GM19025 (cell line): Measurements from ENCODE around the gene MAML2.
"Not testable (repeated sequence)": the region's sequence is repeated elsewhere in the genome, so short reads cannot be mapped to it uniquely, and the experiment has no call there.

ENCODE experiments used
- ATAC-seq: cut with Tn5 transposase; IDR thresholded peaks from one replicate; pipeline ENCODE4 v1.9.1; 2021; ENCODE audit warnings: mild to moderate bottlenecking, low read depth, moderate library complexity; ENCODE audit not compliant: unreplicated experiment

Gene MAML2

DNA sequence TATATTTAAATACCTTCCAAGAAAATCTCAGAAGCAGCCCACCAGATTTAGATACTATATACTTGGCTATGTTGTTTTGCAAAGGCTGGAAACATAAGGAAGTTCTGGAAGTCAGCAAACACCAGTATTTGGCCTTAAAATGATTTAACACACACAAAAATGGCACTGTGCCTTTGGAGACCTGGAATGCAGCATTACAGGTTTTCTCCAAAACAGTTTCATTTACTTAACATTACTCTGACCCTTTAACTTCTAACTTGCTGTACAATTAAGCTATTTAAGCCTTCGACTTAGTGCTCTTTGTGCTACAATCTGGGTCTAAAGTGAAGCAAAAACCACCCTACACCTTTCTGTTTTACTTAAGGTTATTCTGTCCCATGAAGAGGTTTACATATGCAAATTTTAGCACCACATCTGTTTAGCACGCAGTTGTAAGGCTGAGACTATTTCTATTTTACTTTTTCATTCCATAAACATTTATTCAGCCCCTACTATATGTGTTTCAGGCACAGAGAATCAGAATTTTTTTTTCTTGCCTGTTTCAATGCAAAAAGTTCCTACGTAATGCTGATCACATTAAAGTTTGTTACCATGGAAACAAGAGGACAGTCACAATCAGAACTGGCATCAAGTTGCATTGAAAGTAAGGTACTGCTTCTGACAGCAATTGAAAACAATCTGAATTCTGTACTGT is 70.3 kb downstream of the MAML2 start:
- ATAC-seq: peak; percentile 75

- ATAC-seq: no peak
Observed at GRCh38 chr11:96271777-96272176, 71.2 kb downstream of the MAML2 start.

DNA sequence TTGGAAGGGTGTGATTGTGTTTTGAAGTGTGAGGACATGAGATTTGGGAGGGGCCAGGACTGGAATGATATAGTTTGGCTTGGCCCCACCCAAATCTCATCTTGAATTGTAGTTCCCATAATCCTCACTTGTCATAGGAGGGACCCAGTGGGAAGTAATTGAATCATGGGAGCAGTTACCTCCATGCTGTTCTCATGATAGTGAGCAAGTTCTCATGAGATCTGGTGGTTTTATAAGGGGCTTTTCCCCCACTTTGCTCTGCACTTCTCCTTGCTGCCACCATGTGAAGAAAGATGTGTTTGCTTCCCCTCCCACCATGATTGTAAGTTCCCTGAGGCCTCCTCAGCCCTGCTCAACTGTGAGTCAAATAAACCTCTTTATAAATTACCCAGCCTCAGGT is 71.6 kb downstream of the MAML2 start:
- ATAC-seq: not testable (repeated sequence)

DNA sequence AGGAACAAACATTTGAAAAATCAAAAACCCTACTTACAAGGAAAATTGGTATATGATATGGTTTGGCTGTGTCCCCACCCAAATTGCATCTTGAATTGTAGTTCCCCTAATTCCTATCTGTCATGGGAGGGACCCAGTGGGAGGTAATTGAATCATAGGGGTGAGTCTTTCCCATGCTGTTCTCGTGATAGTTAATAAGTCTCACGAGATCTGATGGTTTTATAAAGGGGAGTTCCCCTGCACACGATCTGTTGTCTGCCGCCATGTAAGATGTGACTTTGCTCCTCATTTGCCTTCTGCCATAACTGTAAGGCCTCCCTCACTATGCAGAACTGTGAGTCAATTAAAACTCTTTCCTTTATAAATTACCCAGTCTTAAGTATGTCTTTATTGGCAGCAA is 74.5 kb downstream of the MAML2 start:
- not testable (repeated sequence) for ATAC-seq

DNA sequence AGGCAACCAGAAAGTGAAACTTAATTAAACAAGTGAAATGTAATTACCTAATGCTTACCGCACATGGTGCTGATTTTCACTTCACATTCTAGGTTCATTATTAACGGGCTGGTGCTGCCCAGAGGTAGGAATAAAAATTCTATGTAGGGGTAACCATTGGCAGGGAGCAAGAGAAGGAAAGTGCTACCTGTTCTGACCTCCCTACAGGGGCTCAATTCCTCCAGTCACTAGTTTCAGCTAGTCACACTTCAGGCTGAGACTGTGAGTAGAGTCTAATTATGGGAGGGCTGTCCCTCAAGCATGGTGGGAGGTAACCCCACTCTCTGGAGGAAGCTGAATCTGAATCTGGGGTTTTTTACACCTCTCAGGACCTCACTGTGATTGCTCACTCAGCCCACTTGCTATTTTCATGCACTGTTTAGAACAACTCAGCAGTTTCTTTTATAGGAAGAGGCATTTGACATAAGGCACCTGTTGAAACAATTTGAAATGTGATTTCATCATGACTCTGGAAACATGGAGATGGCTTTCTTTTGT is 75.4 kb downstream of the MAML2 start:
- peak; percentile 94 for ATAC-seq

DNA sequence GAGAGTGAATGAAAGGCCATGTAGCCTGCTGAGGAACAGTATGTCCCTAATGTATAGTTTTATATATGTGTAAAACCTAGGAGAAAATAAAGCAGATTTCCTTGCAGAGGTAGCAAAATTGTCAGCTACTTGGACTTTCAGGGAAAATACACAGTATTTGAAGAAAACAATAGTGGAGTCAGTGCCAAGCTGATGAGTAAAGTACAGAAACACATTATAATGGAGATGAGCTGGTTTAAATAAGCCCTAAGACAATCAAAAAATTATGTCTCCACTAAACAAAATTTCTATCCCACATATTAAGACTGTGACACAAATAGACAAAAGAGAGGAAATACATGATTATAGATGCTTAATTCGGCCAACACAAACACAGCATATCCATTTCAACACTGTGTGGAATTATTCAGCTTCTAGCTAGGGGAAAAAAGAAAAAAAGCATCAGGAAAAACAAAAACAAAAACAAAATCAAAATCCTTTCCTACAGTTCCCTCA is 75.9 kb downstream of the MAML2 start:
- no peak for ATAC-seq

DNA sequence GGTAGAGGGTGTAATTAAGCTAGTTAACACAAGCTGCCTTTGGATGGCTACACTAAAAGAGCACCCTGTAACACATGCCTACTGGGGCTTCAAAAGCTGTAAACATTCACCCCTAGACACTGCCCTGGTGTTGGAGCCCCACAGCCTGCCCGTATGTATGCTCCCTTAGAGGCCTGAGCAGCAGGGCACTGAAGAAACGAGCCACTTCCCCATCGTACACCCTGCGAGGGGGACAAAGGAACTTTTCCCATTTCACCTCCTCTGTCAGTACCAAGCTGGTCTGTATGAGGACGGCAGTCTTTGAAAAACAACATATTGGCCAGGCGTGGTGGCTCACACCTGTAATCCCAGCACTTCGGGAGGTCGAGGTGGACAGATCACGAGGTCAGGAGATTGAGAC is 77.0 kb downstream of the MAML2 start:
- no peak for ATAC-seq

DNA sequence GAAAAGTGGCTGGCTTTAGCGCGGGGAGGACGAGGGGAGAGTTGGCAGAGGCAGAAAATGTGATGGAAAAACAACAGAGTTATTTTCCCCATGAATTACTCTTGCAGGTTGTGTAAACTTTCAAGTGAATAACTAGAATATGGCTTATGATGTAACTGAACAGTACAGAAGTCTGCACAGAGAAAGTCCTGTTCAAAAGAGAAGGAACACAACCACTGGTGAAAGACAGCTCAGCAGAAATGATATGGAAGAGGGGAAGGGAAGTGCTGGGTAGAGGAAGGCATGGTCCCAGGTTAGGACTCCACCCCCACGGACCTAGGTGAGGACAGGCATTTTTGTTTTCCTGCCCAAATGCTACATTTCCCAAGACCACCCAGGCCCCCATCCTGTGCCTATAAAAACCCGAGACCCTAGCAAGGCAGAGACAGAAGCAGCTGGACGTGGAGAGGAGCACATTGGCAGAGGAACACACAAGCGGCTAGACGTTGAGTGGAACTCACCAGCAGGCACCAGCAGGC is 77.7 kb downstream of the MAML2 start:
- no peak for ATAC-seq

GRCh38 chr11:96264364-96264763 is 78.6 kb downstream of the MAML2 start:
- no peak for ATAC-seq

DNA sequence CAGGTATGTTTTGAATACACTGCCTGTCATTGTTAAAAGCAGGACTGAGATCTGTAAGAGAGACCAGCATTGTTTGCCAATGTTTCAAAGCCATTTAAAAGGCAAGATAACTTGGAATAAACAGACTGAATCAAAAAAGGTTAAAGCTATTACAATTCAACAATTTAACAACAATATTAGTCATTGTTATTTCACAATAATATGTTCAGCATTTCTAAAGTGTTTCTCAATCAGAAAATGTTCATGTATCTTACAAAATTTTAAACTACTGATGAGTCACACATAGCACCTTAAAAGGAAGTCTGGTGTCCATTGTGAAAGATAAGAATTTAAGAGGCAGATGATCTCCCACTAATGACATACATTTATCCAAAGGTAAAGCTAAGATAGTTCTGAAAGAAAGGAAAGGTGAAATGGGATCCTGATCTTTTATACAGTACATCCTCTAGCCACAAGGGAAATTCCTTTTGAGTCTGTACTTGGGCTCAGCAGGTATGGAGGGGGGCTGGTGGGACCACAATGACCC is 79.7 kb downstream of the MAML2 start:
- ATAC-seq: no peak

DNA sequence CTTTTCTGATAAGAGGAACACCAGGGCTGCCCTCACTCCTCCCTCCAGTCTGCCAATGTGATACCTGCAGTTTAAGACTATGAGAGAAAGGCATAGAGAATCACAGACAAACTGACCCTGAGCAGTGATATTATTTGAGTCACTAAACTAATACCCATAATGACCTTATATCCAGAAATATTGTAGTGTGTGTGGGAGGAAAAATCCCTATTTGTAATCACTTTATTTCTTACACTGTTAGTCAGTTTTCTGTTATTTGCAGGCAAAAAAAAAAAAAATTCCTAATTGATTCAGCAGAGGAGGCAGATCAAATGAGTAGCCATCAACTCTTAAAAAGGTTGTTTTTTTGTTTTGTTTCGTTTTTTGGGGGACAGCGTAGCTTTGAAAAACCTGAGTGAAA is 82.5 kb downstream of the MAML2 start:
- no peak for ATAC-seq

DNA sequence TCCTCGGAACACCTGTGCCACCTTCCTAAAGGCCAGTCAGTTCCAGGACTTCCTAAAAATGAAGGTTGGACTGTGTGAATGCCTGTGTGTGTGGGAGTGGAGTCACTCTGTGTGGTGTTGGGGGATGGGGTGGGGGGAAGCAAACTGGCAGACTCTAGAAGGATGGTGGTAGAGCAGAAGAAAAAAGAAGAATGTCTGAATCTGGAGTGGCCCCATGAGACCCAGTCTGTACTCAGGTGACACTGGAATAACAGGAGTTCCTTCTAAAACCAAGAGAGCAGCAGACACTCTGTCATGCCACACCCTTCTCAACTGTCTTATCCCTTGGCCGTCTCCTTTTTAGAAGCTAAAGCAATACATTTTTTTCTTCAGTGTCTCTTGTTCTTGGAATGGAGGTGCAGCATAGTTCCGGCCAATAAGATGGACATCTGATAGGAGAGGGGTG is 82.9 kb downstream of the MAML2 start:
- no peak for ATAC-seq

GRCh38 chr11:96259134-96259830 is 83.7 kb downstream of the MAML2 start:
- no peak for ATAC-seq

- peak; percentile 76 for ATAC-seq
Observed at GRCh38 chr11:96257972-96258934, 84.7 kb downstream of the MAML2 start.

GRCh38 chr11:96257036-96257435 is 86.0 kb downstream of the MAML2 start:
- no peak for ATAC-seq

DNA sequence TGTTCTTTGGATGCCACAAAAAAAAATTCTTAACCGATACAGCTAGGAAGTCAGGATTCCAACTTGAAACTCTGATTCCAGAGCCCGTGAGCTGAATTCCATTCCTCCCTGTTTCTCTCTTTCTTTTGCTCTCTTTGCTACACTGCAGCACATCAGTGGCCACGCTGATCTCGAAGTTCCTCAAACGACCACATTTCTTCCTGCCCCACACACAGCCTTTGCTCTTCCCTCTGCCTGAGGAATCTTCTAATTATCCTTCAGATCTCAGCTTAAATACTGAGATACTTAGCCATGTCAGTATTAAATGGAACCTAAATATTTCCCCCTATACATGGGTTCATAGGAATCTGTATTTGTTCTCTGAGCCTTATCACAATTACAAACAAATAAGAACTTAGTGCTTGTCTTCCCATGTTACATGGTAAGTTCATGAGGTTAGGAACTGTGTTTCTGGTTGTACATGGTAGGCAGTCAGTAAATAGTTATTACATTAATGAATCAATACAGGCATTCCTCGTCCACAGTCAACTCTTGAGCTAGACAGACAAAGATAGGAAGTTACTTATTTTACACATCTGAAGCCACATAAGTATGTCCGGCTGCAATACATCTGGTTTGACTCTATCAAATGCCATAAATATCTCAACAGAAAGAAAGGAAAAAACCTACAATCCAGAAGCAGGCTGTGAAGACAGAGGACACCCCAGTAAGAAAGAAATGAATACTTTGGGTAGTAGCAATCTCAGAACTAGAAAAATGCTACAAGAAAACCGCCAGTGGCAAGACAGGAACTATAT is 86.6 kb downstream of the MAML2 start:
- ATAC-seq: no peak

GRCh38 chr11:96254854-96255253 is 88.1 kb downstream of the MAML2 start:
- no peak for ATAC-seq

DNA sequence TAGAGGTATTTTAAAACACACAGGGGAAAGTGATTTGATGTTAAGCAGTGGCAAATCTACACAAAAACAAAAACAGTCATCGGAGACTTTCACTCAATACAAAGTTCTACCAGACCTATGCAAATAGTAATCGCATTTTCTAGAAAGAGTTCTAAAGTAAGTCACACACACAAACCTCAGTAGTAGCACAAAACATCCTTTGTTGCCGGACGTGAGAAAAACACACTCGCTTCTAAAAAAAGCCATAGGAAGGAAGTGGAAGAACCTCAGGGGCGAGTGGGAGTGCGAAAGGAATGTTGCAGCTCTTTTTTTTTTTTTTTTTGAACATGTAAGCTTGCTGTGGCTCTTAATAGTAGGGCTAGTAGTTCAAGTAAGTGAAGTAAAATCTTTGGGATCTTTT is 88.9 kb downstream of the MAML2 start:
- ATAC-seq: peak; percentile 56
